Endothelial cell of umbilical vein (primary cell): ENCODE results near the gene ALKBH6. TPM values are rescaled to one million over a fixed set of nuclear protein-coding genes. Genes with fewer than 3 reads are reported as not detected.

Source experiments
- BruUV-seq: library from RNA; stranded (reverse); fragments of 400-500 nt; replicated peaks from 2 replicates; lab custom pipeline; 2021; lab: Mats Ljungman, UMichigan
- CTCF ChIA-PET: fragments of 300-600, 350-600 bp; sonication (Branson Sonifier 250); formaldehyde crosslinking; loops from one replicate; lab custom pipeline; 2021; ENCODE audit warnings: antibody characterized with exemption, inconsistent platforms; lab: Charles Lee
- POLR2A ChIA-PET: fragments of 300-600, 350-600 bp; sonication (Branson Sonifier 250); formaldehyde crosslinking; loops from one replicate; lab custom pipeline; 2021; ENCODE audit warnings: antibody characterized with exemption, inconsistent platforms; lab: Charles Lee
- DNase-seq: peaks from one replicate; pipeline ENCODE4 v3.0.0-alpha.2; 2011; ENCODE audit warnings: low read depth, low spot score
- FAIRE-seq: peaks from 2 replicates; lab custom pipeline; 2011; peaks lifted over from hg19 to GRCh38; lab: Jason Lieb, UNC
- H2AFZ ChIP-seq: 2 replicates; pipeline ENCODE4 v1.6.0; 2012; ENCODE audit warnings: low read depth, low read length, control low read depth, inconsistent platforms
- H3K27ac ChIP-seq: 2 replicates; pipeline ENCODE4 v1.5.1; 2011; ENCODE audit warnings: low read depth, mild to moderate bottlenecking, control low read depth, low read length, moderate library complexity; ENCODE audit not compliant: insufficient read depth
- H3K27me3 ChIP-seq, 2 experiments: 2 replicates each; pipeline versions ENCODE4 v1.6.0 to v1.6.1; 2011; ENCODE audit warnings: low read length in 2 of 2, mixed read lengths in 1 of 2; ENCODE audit not compliant: control insufficient read depth in 2 of 2, insufficient read depth in 2 of 2
- H3K36me3 ChIP-seq, 2 experiments: 2 replicates in 1 of 2; 3 replicates in 1 of 2; pipeline ENCODE4 v1.5.1; 2011; ENCODE audit warnings: low read length in 2 of 2, mild to moderate bottlenecking in 1 of 2, moderate library complexity in 1 of 2; ENCODE audit not compliant: control insufficient read depth in 2 of 2, insufficient read depth in 2 of 2; ENCODE audit errors: extremely low read depth in 1 of 2
- H3K4me1 ChIP-seq: 3 replicates; pipeline ENCODE4 v1.5.1; 2011; ENCODE audit warnings: mild to moderate bottlenecking, low read length; ENCODE audit not compliant: control insufficient read depth, insufficient read depth; ENCODE audit errors: extremely low read depth
- H3K4me2 ChIP-seq: 2 replicates; pipeline ENCODE4 v1.6.1; 2011; ENCODE audit warnings: low read length, control low read depth, mixed read lengths; ENCODE audit not compliant: insufficient read depth
- H3K4me3 ChIP-seq, 3 experiments: fragments of 200-600 bp in 1 of 3; sonication (generic), shearing (Covaris generic) in 1 of 3; replicated peaks in 1 of 3; 2 replicates each; pipeline ENCODE4 v1.5.1; 2011 to 2016; ENCODE audit warnings: control low read depth in 3 of 3, low read length in 3 of 3, mild to moderate bottlenecking in 2 of 3, inconsistent platforms in 1 of 3, low read depth in 1 of 3, moderate library complexity in 1 of 3; ENCODE audit not compliant: insufficient read depth in 1 of 3
- H3K79me2 ChIP-seq: 2 replicates; pipeline ENCODE4 v1.6.0; 2012; ENCODE audit warnings: low read length, inconsistent platforms; ENCODE audit not compliant: control insufficient read depth, insufficient read depth
- H3K9ac ChIP-seq: replicated peaks from 2 replicates; pipeline ENCODE3; 2011; ENCODE audit warnings: low read length, control low read depth; ENCODE audit not compliant: insufficient read depth; ENCODE audit errors: extremely low read depth
- H3K9me1 ChIP-seq: replicated peaks from 3 replicates; pipeline ENCODE4 v1.6.0; 2011; ENCODE audit warnings: mild to moderate bottlenecking, low read length; ENCODE audit not compliant: control insufficient read depth, insufficient read depth; ENCODE audit errors: extremely low read depth
- H3K9me3 ChIP-seq: replicated peaks from 2 replicates; pipeline ENCODE4 v1.5.1; 2012; ENCODE audit warnings: low read length, inconsistent platforms; ENCODE audit not compliant: control insufficient read depth, insufficient read depth
- H4K20me1 ChIP-seq: replicated peaks from 2 replicates; pipeline ENCODE3; 2011; ENCODE audit warnings: mild to moderate bottlenecking, low read length; ENCODE audit not compliant: control insufficient read depth, insufficient read depth; ENCODE audit errors: extremely low read depth
- CTCF ChIP-seq, 2 donors: IDR thresholded peaks; 1 replicate in 1 of 2; 2 replicates in 1 of 2; pipeline ENCODE4 v1.5.1; 2011; ENCODE audit warnings: low read length in 2 of 2, mild to moderate bottlenecking in 2 of 2, moderate library complexity in 2 of 2, control low read depth in 1 of 2, inconsistent platforms in 1 of 2, low read depth in 1 of 2; ENCODE audit not compliant: insufficient read depth in 1 of 2; ENCODE audit errors: extremely low read depth in 1 of 2
- EZH2 ChIP-seq: IDR thresholded peaks from 2 replicates; pipeline ENCODE4 v1.6.1; 2012; ENCODE audit warnings: borderline replicate concordance, low read depth, mild to moderate bottlenecking, moderate library complexity, low read length, inconsistent platforms; ENCODE audit not compliant: severe bottlenecking
- FOS ChIP-seq: IDR thresholded peaks from 2 replicates; pipeline ENCODE4 v1.6.1; 2011; ENCODE audit warnings: mild to moderate bottlenecking, low read length, moderate library complexity, borderline replicate concordance; ENCODE audit not compliant: insufficient read depth
- GATA2 ChIP-seq: IDR thresholded peaks from 2 replicates; pipeline ENCODE4 v1.7.0; 2011; ENCODE audit warnings: low read depth, mild to moderate bottlenecking, moderate library complexity, mixed read lengths, low read length; ENCODE audit not compliant: insufficient read length, insufficient read depth
- JUN ChIP-seq: IDR thresholded peaks from 2 replicates; pipeline ENCODE4 v1.6.1; 2011; ENCODE audit warnings: borderline replicate concordance, low read depth; ENCODE audit not compliant: insufficient read length, insufficient read depth
- MAX ChIP-seq: IDR thresholded peaks from 2 replicates; pipeline ENCODE4 v1.6.1; 2011; ENCODE audit not compliant: insufficient read depth, insufficient read length
- POLR2A ChIP-seq: IDR thresholded peaks from 2 replicates; pipeline ENCODE4 v1.6.1; 2012; ENCODE audit warnings: low read depth, mild to moderate bottlenecking, control low read depth, low read length
- dilution Hi-C: fragments of 300-500 bp; cut with MboI; formaldehyde crosslinking; loops from one replicate; pipeline ENCODE4 v1.15.0; 2019; ENCODE audit warnings: low sequenced_read_pairs; ENCODE audit not compliant: extremely low pct_ligation_motif_present
- intact Hi-C: fragments of 100-400 bp; cut with micrococcal nuclease; formaldehyde crosslinking; loops from one replicate; pipeline ENCODE4 v1.10.0; 2022
- polyA plus RNA-seq, 4 experiments: library from polyadenylated mRNA; depleted of rRNA in 3 of 4; stranded (reverse) in 3 of 4; unstranded in 1 of 4; fragments of >200 nt; gene quantifications; 2 replicates each; pipeline versions ENCODE4 v1.2.1 to v1.2.3, GENCODE V29; 2011 to 2012; ENCODE audit warnings: missing spikeins in 1 of 4
- total RNA-seq: library from RNA; stranded (reverse); gene quantifications from 2 replicates; pipeline ENCODE4 v1.2.3, GENCODE V29; 2021

Gene ALKBH6
- total and polyA plus RNA-seq, 2 donors (not counting 3 experiments of a cell fraction or from before 2014, with no cell fraction given) = 17.3 to 26.7 TPM

- TF ChIP-seq JUN (no peak), MAX (no peak), FOS (no peak)
- Histone ChIP-seq H3K9me1 (no peaks in the 10 kb centered on the region), H2AFZ (no peak overlapping the region), H3K27me3 (no peaks in the 10 kb centered on the region), H3K36me3 (peaks cover 0 to 10% of the 10 kb centered on the region in 2 experiments), H3K9me3 (no peaks in the 10 kb centered on the region), H3K4me3 (no peak overlapping the region), H3K4me2 (no peak overlapping the region), H3K79me2 (no peaks in the 10 kb centered on the region), H4K20me1 (no peaks in the 10 kb centered on the region), H3K27ac (no peak overlapping the region), H3K9ac (no peak overlapping the region), H3K4me1 (no peaks in the 10 kb centered on the region)
- ChIA-PET POLR2A (no interaction called here), CTCF (no interaction called here)
- FAIRE-seq = no peak
- BruUV-seq = no TSS peak
- intact Hi-C loops = no loop called here
- DNase-seq = no peak
- dilution Hi-C loops = no loop called here
These were observed 12.3 kb upstream of the ALKBH6 start for GRCh38 chr19:36026091-36026876.

DNA sequence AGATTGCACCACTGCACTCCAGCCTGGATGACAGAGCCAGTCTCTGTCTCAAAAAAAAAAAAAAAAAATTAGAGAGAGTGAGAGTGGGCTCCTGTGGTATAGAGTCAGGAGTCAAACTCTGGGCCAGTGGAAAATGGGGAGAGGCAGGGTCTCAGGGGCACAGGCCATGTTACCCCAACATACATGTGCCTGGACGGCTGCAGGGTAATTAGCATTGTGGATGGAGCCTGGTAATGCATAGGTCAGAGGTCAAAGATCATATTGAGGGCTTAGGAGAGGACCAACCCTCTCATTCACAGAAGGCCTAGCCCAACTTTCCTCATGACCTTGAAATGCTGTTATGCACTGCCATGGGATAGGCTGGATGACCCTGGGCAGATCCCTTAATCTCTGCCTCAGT, 11.5 kb upstream of the ALKBH6 start:
- FAIRE-seq = no peak
- CTCF ChIA-PET = no interaction called here
- TF ChIP-seq JUN = no peak
- no peak for TF ChIP-seq FOS
- TF ChIP-seq GATA2 = no peak
- no peak for TF ChIP-seq MAX
- TF ChIP-seq POLR2A = no peak
- no peak for TF ChIP-seq CTCF (IDR thresholded peaks at IDR 0.05; ENCODE audit: extremely low read depth in 1 of 2, insufficient read depth in 1 of 2, low read depth in 1 of 2, low read length in 2 of 2)
- TF ChIP-seq EZH2 = no peak
- H3K36me3 ChIP-seq = peaks cover 0 to 14% of the 10 kb centered on the region in 2 experiments
- H3K79me2 ChIP-seq = no peaks in the 10 kb centered on the region
- no peaks in the 10 kb centered on the region for H3K27me3 ChIP-seq
- DNase-seq = no peak
- dilution Hi-C loops = no loop called here
- no peaks in the 10 kb centered on the region for H4K20me1 ChIP-seq
- intact Hi-C loops = no loop called here
- no peak overlapping the region for H2AFZ ChIP-seq
- no TSS peak for BruUV-seq
- H3K4me1 ChIP-seq = no peaks in the 10 kb centered on the region
- no peak overlapping the region for H3K4me2 ChIP-seq
- H3K9me3 ChIP-seq = no peaks in the 10 kb centered on the region
- POLR2A ChIA-PET = no interaction called here
- no peak overlapping the region for H3K9ac ChIP-seq
- no peak overlapping the region for H3K27ac ChIP-seq
- H3K4me3 ChIP-seq = no peak overlapping the region
- no peaks in the 10 kb centered on the region for H3K9me1 ChIP-seq
